ENCODE measurements around the gene YKT6.

DNA sequence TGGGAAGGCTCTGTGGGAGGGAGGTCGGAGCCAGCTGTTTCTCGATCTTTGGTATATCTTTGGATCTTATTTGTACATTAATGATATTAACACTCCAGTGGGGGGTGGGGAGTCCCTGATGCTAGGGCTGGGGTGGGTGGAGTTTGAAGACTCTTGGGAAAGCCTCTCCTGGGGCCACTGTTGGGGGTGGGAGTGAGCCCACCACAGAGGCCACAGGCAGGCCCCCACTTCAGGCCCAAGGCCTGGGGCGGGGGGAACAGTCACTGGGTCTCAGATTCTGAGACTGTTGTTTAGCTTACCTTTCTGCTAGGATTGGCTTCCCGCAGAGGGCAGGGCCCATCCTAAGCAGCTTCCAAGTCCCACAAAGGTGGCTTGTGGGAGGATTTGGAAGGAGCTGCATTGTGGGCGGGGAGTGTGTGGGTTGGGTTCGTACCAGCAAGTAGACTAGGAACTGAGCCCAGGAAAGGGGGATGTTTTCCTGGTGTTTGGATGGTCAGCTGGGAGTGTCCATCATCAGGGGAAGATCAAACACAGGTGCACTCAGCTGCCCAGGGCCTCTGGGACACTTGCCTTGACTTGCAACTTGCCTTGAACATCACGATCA is 11.9 kb downstream of the YKT6 start:
- TF ChIP-seq YY1 (IDR thresholded peaks at IDR 0.05; ENCODE audit: low read depth) (no peak), EP300 (IDR thresholded peaks at IDR 0.05; ENCODE audit: borderline replicate concordance) (no peak), TAF1 (IDR thresholded peaks at IDR 0.05; ENCODE audit: low read depth) (no peak), FOXM1 (IDR thresholded peaks at IDR 0.05; ENCODE audit: borderline replicate concordance, low read depth) (no peak), RAD21 (IDR thresholded peaks at IDR 0.05; ENCODE audit: low read depth) (no peak), ZBTB7A (IDR thresholded peaks at IDR 0.05; ENCODE audit: low read depth) (no peak), CREB1 (IDR thresholded peaks at IDR 0.05; ENCODE audit: low read depth) (no peak)
- TF ChIP-seq, protein P1, sequence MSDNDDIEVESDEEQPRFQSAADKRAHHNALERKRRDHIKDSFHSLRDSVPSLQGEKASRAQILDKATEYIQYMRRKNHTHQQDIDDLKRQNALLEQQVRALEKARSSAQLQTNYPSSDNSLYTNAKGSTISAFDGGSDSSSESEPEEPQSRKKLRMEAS (IDR thresholded peaks at IDR 0.05): no peak
- TF ChIP-seq, protein P2, sequence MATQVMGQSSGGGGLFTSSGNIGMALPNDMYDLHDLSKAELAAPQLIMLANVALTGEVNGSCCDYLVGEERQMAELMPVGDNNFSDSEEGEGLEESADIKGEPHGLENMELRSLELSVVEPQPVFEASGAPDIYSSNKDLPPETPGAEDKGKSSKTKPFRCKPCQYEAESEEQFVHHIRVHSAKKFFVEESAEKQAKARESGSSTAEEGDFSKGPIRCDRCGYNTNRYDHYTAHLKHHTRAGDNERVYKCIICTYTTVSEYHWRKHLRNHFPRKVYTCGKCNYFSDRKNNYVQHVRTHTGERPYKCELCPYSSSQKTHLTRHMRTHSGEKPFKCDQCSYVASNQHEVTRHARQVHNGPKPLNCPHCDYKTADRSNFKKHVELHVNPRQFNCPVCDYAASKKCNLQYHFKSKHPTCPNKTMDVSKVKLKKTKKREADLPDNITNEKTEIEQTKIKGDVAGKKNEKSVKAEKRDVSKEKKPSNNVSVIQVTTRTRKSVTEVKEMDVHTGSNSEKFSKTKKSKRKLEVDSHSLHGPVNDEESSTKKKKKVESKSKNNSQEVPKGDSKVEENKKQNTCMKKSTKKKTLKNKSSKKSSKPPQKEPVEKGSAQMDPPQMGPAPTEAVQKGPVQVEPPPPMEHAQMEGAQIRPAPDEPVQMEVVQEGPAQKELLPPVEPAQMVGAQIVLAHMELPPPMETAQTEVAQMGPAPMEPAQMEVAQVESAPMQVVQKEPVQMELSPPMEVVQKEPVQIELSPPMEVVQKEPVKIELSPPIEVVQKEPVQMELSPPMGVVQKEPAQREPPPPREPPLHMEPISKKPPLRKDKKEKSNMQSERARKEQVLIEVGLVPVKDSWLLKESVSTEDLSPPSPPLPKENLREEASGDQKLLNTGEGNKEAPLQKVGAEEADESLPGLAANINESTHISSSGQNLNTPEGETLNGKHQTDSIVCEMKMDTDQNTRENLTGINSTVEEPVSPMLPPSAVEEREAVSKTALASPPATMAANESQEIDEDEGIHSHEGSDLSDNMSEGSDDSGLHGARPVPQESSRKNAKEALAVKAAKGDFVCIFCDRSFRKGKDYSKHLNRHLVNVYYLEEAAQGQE (IDR thresholded peaks at IDR 0.05; ENCODE audit: low read depth): no peak
- TF ChIP-seq, protein P3, sequence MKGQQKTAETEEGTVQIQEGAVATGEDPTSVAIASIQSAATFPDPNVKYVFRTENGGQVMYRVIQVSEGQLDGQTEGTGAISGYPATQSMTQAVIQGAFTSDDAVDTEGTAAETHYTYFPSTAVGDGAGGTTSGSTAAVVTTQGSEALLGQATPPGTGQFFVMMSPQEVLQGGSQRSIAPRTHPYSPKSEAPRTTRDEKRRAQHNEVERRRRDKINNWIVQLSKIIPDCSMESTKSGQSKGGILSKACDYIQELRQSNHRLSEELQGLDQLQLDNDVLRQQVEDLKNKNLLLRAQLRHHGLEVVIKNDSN (IDR thresholded peaks at IDR 0.05): no peak

Measured in Ishikawa (cell line).